GM12878 (cell line): ENCODE measurements around the gene RGPD5.
"Not testable (repeated sequence)": the region's sequence is repeated elsewhere in the genome, so short reads cannot be mapped to it uniquely, and the experiment has no call there.

Source experiments
- CTCF ChIP-seq, 3 experiments: IDR thresholded peaks in 2 of 3; conservative IDR thresholded peaks in 1 of 3; 2 replicates each; pipeline ENCODE4 v1.5.1; 2011; ENCODE audit warnings: low read depth in 3 of 3, low read length in 3 of 3, mild to moderate bottlenecking in 3 of 3, control low read depth in 2 of 3, moderate library complexity in 2 of 3, inconsistent platforms in 1 of 3, mixed read lengths in 1 of 3; ENCODE audit not compliant: control insufficient read depth in 2 of 3, insufficient read depth in 1 of 3; ENCODE audit errors: extremely low read depth in 1 of 3
- POLR2AphosphoS2 ChIP-seq: IDR thresholded peaks from 2 replicates; pipeline ENCODE4 v1.6.1; 2011; ENCODE audit warnings: low read depth, mild to moderate bottlenecking, low read length, improper control_type of control experiment, moderate library complexity

DNA sequence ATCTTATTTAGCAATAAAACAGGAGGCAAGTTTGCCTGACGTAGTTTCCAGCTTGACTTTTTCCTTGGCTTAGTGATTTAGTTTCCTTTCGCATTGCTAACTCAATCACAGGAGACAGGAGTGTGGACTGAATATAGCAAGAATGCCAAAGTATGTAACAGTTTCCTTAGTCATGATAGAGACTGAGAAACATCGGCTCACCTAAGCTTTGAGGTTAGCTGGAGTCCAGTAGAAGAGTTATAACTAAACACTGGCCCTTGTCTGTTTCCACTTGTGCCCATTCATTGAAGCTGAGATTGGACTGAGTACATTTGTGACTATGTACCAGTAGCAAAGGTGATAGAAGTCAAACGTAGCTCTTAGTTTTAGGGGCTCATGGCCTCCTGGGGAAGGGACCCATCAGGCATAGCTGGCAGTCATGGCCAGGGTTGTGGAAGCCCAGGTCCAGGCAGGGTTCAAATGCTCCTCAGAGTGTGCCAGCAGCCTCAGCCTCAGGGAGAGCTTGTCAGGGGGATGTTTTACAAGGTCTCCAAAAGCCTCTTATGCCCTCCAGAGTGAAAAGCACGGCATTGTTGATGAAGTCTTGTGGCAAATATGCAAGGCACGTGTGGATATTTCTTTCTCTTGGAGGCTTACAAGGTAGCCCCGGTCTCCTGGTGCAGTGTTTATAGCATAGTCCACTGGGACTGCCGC is 103.8 kb downstream of the RGPD5 start:
- TF ChIP-seq CTCF (IDR thresholded peaks at IDR 0.05 in 2 of 3, conservative IDR thresholded peaks at IDR 0.05 in 1 of 3; ENCODE audit: control insufficient read depth in 2 of 3, extremely low read depth in 1 of 3, insufficient read depth in 1 of 3, low read depth in 3 of 3, low read length in 3 of 3); POLR2AphosphoS2: not testable (repeated sequence)
